ENCODE data around the gene ANKRA2.

- TF ChIP-seq, protein P1, sequence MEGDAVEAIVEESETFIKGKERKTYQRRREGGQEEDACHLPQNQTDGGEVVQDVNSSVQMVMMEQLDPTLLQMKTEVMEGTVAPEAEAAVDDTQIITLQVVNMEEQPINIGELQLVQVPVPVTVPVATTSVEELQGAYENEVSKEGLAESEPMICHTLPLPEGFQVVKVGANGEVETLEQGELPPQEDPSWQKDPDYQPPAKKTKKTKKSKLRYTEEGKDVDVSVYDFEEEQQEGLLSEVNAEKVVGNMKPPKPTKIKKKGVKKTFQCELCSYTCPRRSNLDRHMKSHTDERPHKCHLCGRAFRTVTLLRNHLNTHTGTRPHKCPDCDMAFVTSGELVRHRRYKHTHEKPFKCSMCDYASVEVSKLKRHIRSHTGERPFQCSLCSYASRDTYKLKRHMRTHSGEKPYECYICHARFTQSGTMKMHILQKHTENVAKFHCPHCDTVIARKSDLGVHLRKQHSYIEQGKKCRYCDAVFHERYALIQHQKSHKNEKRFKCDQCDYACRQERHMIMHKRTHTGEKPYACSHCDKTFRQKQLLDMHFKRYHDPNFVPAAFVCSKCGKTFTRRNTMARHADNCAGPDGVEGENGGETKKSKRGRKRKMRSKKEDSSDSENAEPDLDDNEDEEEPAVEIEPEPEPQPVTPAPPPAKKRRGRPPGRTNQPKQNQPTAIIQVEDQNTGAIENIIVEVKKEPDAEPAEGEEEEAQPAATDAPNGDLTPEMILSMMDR (IDR thresholded peaks at IDR 0.05) = no peak
- TF ChIP-seq POLR2A (IDR thresholded peaks at IDR 0.05) = no peak
These were observed 51.0 kb downstream of the ANKRA2 start for GRCh38 chr5:73514418-73514817.
